Uterus (tissue), 2 donors: ENCODE measurements around the gene ZNF397.

Experiments used
- CTCF ChIP-seq, 4 experiments: fragments of 200-600 bp in 2 of 4; fragments of 450-650 bp in 2 of 4; sonication (generic) in 2 of 4; IDR thresholded peaks; one replicate each; pipeline ENCODE4 v1.5.1; 2016 to 2019; ENCODE audit warnings: antibody characterized with exemption in 4 of 4, mild to moderate bottlenecking in 2 of 4, moderate library complexity in 1 of 4
- POLR2A ChIP-seq, 2 donors: fragments of 450-650 bp; IDR thresholded peaks; one replicate each; pipeline ENCODE4 v1.6.1; 2016; ENCODE audit warnings: antibody characterized with exemption in 2 of 2, mild to moderate bottlenecking in 1 of 2, moderate library complexity in 1 of 2

GRCh38 chr18:35215026-35215425, 25.8 kb upstream of the ZNF397 start:
- TF ChIP-seq CTCF (IDR thresholded peaks at IDR 0.05) (no peak), POLR2A (IDR thresholded peaks at IDR 0.05) (no peak)
